GM19468 (cell line): ENCODE data around the gene CNPPD1.

Experiments
- ATAC-seq: cut with Tn5 transposase; IDR thresholded peaks from one replicate; pipeline ENCODE4 v1.9.1; 2021; ENCODE audit warnings: mild to moderate bottlenecking, moderate library complexity, moderate number of reproducible peaks; ENCODE audit not compliant: unreplicated experiment; ENCODE audit errors: extremely low read depth

CNPPD1 gene

DNA sequence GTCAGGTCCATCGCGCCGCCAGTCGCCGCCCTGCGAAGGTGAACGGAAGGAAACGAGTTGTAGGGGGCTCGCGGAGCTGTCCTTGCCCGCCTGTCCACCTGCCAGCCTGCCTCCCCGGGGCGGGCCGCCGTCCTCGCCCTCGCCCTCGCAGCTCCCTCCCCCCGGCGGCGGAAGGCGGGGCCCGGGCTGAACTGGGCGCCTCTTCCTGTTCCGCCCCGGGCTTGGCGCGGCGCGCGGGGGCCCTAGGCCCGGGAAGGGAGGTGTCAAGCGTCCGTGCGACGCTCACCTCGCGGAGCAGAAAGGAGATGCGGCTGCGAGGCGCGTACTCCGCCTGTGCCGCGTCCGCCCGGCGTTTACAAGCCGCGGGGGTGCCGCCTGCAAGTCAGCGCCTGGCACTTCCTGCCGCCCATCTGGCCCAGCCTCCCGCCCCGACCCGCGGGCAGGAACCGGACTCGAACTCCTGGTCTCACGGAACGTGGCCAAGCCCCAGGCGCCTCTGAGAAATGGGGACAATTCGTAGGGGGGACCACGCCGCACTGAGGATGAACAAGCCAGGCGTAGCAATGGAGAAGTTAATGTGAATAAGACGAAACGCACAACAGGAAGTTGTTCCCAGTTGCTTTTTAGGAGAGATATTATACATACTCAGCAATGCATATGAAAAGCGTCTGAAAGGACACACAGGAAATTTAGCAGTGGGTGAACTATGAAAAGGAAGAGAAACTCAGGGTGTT, at the start of gene CNPPD1:
CNPPD1 (minus strand) TSS at position 108 of the 734 bp plus-strand sequence; CDS start at position 11, 97 bp downstream.
- ATAC-seq, result peak; percentile 42

- ATAC-seq, result no peak
Measured at GRCh38 chr2:219225350-219225749, 48.6 kb upstream of the CNPPD1 start.

DNA sequence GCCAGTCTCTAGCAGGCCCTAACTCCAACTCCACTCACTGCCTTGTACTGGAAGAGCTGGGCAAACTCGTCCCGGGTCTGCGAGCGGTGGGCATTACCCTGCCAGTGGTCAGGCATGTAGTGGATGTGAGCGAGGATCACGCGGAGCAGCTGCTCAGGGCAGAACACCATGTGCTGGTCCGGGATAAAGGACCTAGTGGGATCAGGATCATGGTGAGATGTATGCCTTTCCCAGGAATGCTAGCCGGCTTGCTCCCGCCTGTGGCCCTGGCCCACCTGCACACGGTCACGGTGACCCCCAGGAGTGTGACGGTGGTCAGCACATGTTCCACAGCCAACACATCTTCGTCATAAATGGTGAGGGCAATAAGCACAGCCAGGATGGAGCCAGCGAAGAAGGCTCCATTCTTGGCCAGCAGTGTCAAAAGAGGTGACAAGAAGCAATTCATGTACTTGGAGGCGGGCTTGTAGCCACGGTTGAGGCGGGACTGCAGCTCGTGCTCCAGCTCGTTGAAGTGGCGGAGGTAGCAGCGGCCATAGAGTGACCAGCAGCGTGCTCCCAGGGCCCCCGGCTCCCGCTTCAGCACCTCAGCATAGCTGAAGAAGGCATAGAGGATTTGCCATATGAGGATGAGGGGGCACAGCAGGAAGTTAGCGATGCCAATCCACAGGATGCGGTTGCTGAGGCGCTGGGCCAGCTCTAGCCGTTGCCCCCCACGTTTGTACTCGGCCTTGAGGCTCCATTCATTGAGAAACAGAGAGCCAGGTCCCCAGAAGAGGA, 47.3 kb upstream of the CNPPD1 start:
- no peak for ATAC-seq

GRCh38 chr2:219221957-219222518, 45.3 kb upstream of the CNPPD1 start:
- no peak for ATAC-seq

- no peak for ATAC-seq
Measured at GRCh38 chr2:219220652-219221402, 44.1 kb upstream of the CNPPD1 start.

DNA sequence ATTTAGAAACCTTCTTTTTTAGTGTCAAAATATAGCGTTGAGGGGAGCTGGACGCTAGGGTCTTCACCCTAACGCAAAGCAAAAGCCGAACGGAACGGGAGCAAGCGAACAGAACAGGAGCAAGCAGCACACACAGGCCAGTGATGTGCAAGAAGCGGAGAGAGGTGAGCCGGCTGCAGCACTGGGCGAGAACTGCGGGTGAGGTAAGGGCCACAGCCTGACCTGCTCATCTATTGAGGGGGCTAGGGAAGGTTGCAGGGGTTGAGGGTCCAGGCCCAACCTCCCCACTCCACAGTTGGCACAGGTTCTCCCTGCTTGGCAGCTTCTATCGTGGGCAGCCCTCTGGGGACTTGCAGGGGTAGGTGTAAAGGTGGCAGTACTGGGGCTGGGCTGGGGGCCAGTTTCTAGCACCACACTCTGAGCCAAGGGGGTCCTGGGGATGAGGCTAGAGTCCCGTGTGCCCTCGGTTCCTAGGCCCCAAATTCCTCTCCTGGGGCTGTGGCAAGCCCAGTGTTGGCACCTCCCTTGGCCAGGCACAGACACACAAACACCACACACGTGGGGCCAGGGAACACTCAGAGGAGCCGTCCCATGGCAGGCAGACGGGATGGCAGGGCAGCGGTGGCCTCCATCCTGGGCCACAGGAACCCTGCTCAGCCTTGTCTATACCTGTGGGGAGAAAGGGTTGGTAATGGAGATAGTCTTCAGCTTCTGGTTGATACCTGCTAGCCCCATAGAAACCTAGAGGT, 43.2 kb upstream of the CNPPD1 start:
- ATAC-seq, result no peak

DNA sequence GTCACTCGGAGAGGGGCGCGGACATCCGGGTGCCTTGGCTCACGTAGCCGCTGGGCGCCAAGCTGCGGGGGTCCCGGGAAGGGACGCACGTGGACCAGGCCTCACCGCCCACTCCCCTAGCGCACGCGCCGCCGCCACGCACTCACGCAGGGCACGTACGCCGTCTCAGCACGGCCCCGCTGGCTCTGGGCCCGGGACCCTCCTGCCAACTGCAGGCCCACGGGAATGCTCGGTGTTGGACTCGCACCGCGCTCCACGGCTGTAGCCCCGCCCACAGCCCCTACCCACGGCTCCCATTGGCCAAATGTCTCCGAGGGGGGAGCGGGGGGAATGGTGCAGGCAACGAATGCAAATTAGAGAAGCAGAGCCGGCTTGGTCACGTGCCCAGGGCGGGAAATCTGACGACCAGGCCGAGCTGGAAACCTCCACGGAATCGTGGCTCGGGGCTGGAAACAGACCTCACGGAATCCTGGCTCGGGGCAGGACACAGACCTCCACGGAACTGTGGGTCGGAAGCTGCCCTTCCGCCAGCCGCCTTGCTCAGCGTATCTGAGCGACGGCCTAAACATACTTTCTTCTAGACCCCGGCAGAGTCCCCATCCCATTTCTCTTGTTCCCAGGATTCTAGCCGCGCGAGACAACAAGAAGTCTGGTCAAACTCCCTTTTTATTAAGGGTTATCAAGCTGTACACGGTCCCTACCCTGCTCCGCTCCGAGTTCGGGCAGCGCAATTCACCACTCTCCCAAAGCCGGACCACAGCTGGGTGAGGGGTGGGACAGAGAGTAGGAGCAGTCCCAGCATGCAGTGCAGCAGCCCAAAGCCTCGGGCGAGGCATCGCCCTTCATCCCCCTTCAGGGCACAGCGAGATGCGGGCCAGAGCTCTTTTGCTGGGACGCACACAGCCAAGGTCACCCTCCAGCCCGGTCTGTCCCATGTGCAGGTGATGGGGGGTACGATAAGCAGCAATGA, 42.3 kb upstream of the CNPPD1 start, which contains the start of gene ABCB6:
ABCB6 (minus strand) TSS at position 227 of the 970 bp plus-strand sequence. CDS start 285 bp downstream, outside the sequence.
- ATAC-seq, result peak; percentile 32

DNA sequence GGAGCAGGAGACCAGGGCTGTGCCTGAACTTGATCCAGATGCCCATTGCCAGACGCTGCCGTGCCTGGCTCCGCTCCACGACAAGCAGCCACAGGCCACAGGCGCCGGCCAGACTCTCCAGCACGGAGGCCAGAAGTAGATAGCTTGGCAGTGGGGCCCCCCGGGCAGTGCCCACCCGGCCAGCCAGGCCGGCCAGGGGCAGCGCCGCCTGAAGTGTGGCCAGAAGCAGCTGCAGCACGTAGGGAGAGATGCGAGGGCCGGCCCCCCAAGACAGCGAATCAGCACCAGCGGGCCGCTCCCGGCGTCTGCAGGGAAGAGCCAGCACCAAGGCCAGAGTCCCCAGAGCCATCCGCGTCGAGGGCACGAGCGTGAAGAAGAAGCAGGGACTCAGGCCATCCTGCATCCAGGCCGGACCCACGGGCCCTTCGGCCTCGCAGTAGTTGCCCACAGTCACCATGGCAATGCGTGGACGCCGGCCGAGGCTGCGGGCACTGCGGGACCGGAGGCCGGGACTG, 41.5 kb upstream of the CNPPD1 start:
- no peak for ATAC-seq

DNA sequence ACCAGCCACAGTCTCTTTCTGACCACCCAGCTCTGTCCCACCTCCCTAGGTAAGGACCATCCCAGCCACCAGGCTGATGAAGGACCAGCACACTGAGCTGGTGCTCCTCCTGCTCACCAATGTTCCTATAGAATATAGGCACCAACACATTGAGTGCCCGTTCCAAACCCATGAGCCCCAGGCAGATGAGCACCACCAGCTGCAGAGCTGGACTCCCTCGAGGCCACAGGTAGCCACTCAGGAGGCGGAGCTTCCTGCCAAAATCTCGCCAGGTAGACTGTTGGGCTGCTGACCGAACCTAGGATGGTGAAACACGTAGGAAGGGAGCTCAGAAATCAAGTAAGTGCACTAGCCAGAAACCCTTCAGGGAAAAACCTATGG, 39.8 kb upstream of the CNPPD1 start:
- ATAC-seq, result no peak

- ATAC-seq, result no peak
Measured at GRCh38 chr2:219215871-219216534, 39.3 kb upstream of the CNPPD1 start.

GRCh38 chr2:219214786-219215185, 38.1 kb upstream of the CNPPD1 start:
- no peak for ATAC-seq

DNA sequence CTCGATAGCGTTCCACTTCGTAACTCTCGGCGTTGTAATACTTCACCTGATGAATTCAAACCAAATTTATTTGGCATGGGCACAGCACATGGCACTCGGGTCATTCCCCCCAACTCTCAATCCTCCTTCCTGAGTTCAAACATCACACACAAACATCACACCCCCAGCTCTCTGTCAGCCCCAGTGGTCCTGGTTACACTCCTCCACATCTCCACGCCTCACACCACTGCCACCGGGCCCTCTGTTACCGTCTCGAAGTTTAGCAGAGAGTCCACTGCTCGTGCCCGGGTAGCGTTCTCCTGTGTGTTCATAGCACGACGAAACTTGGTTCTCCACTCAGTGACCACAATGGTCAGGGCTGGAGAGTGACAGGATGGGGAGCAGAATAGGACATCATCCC, 37.4 kb upstream of the CNPPD1 start:
- no peak for ATAC-seq

DNA sequence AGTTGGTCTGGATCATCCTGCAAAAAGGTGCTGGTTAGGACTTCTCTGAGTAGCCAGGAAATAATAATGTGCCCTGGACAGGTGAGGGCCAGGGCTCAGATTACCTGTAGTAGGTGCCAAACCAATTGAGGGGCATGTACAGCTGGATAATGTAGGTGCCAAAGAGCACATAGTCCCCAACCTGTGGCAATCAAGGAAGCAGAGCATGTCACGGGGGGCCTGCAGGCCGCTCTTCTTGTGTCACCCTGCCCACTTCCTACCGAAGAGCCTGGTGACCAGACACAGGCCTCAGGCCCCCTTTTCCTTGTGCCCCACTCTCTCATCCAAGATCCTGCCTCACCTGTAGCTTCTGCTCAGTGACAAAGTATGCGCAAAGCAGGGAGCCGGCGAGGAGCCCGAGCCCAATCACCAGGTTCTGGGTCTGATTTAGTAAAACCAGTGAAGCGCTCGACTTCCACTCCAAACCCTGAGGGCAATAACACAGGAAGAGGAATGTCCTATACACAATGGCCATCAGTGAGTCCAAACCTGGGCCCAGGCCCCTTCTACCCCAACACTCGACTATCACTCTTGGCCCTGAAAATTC, 36.9 kb upstream of the CNPPD1 start:
- ATAC-seq, result no peak

GRCh38 chr2:219213026-219213415, 36.3 kb upstream of the CNPPD1 start:
- ATAC-seq, result no peak

DNA sequence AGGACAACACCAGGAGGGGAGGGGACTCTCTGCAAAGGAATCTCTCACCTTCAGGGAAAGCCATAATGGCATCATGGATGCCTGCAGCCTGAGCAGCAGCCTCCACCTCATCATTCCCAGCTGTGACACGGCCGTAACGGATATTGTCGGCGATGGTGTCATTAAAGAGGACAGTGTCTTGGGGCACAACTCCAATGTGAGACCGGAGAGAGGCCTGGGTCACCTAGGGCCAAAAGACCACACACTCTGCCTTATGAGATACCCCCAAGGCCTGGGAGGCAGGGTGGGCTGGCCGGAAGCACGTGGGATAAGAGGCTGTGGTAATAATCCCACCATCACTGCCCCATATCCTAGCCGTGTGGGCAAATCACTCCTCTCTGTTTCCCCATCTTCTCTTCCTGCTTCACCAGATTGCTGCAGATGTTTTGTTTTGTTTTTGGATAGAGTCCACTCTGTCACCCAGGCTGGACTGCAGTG, 34.2 kb upstream of the CNPPD1 start:
- ATAC-seq, result no peak

DNA sequence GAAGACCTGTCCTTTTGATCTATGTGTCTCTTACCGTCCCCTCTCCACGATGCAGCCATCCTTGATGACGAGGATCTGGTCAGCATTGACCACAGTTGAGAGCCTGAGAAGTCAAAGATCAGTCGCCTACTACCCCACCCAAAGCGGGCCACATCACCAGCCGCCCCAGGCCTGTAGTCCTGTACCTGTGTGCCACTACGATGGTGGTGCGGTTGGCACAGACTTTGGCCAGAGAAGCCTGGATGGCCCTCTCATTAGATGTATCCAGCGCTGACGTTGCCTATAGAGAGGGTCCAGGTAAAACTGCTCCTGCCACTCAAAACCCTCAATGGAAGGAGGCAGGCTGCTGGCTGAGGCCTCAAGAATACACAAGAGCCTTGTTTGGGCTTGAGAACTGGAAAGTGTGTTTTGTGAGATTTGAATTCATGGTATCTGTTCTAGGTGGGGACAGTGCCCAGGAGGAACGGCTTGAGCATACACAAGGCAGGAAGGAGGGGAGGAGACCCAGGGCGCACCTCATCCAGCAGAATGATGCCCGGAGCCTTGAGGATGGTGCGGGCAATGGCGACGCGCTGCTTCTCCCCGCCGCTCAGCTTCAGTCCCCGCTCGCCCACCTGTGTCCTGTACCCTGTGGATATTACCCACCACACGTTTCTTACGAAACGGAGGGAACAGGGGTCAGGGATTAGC, 33.6 kb upstream of the CNPPD1 start:
- no peak for ATAC-seq
